HepG2 (cell line): ENCODE results near the gene CD7. TPM values are rescaled to one million over a fixed set of nuclear protein-coding genes. Genes with fewer than 3 reads are reported as not detected.

Experiments
- ATAC-seq: fragments of 200-7000 bp; cut with Tn5 transposase; 3 replicates; pipeline ENCODE4 v1.9.1; 2020; ENCODE audit warnings: mild to moderate bottlenecking, moderate library complexity
- BruUV-seq: library from RNA; stranded (reverse); fragments of 400-500 nt; replicated peaks from 2 replicates; lab custom pipeline; 2021; lab: Mats Ljungman, UMichigan
- CTCF ChIA-PET: fragments of 300-600 bp; formaldehyde crosslinking; extraction: SDS; loops from one replicate; lab custom pipeline; 2021; ENCODE audit warnings: low total read pairs, inconsistent platforms, low intra/inter-chr PET ratio; lab: Yijun Ruan, JAX
- POLR2A ChIA-PET: fragments of 350-600 bp; sonication (Branson Sonifier 250); formaldehyde crosslinking; loops from one replicate; lab custom pipeline; 2020; ENCODE audit warnings: antibody characterized with exemption, inconsistent platforms; lab: Yijun Ruan, JAX
- DNase-seq: peaks from one replicate; pipeline ENCODE4 v3.0.0-alpha.2; 2015; ENCODE audit warnings: low spot score
- FAIRE-seq: peaks from 3 replicates; lab custom pipeline; 2011; peaks lifted over from hg19 to GRCh38; lab: Jason Lieb, UNC
- H2AFZ ChIP-seq: one replicate; pipeline ENCODE4 v1.6.1; 2011; ENCODE audit warnings: low read length, inconsistent platforms
- H3K27ac ChIP-seq: fragments of 300-600 bp; 3 replicates; pipeline ENCODE4 v1.8.0; 2011; ENCODE audit warnings: mixed run types, mild to moderate bottlenecking, mixed read lengths, low read length, inconsistent platforms; ENCODE audit not compliant: insufficient read depth; ENCODE audit errors: extremely low read length
- H3K27me3 ChIP-seq, 2 experiments: fragments of 200-600 bp in 1 of 2; 2 replicates in 1 of 2; 3 replicates in 1 of 2; pipeline versions ENCODE4 v1.6.0 to v1.8.0; 2011; ENCODE audit warnings: low read length in 2 of 2, mild to moderate bottlenecking in 2 of 2, moderate library complexity in 2 of 2, inconsistent platforms in 1 of 2; ENCODE audit not compliant: insufficient read depth in 2 of 2, control insufficient read depth in 1 of 2
- H3K36me3 ChIP-seq, 2 experiments: fragments of 200-600 bp in 1 of 2; replicated peaks in 1 of 2; 2 replicates in 1 of 2; 3 replicates in 1 of 2; pipeline versions ENCODE4 v1.5.1 to v1.8.0; 2011; ENCODE audit warnings: low read length in 2 of 2, inconsistent platforms in 1 of 2; ENCODE audit not compliant: insufficient read depth in 2 of 2, control insufficient read depth in 1 of 2
- H3K4me1 ChIP-seq: 2 replicates; pipeline ENCODE4 v1.5.1; 2012; ENCODE audit warnings: low read length, inconsistent platforms; ENCODE audit not compliant: insufficient read depth
- H3K4me2 ChIP-seq: 2 replicates; pipeline ENCODE4 v1.6.0; 2011; ENCODE audit warnings: low read depth, low read length, inconsistent platforms
- H3K4me3 ChIP-seq, 3 experiments: fragments of 200-600 bp in 1 of 3; sonication (generic), shearing (Covaris generic) in 1 of 3; replicated peaks in 1 of 3; 2 replicates each; pipeline ENCODE4 v1.5.1; 2011 to 2016; ENCODE audit warnings: low read length in 3 of 3, inconsistent platforms in 2 of 3, low read depth in 2 of 3, mild to moderate bottlenecking in 2 of 3, control low read depth in 1 of 3, mixed read lengths in 1 of 3; ENCODE audit not compliant: insufficient read depth in 1 of 3
- H3K79me2 ChIP-seq: one replicate; pipeline ENCODE4 v1.6.1; 2011; ENCODE audit warnings: low read length, inconsistent platforms; ENCODE audit not compliant: insufficient read depth
- H3K9ac ChIP-seq: 2 replicates; pipeline ENCODE4 v1.6.0; 2011; ENCODE audit warnings: mild to moderate bottlenecking, low read depth, low read length, inconsistent platforms; ENCODE audit not compliant: insufficient read depth
- H3K9me3 ChIP-seq: 2 replicates; pipeline ENCODE4 v1.5.1; 2012; ENCODE audit warnings: mild to moderate bottlenecking, low read length
- H4K20me1 ChIP-seq: 2 replicates; pipeline ENCODE4 v1.6.0; 2011; ENCODE audit warnings: inconsistent platforms, mild to moderate bottlenecking, low read length, moderate library complexity; ENCODE audit not compliant: insufficient read depth
- ATF1 ChIP-seq: IDR thresholded peaks from 2 replicates; pipeline ENCODE4 v1.6.1; 2016; ENCODE audit warnings: mild to moderate bottlenecking, control low read depth
- DZIP1 ChIP-seq: sonication (generic); formaldehyde crosslinking; IDR thresholded peaks from 2 replicates; pipeline ENCODE4 v1.5.0; 2020; ENCODE audit warnings: mild to moderate bottlenecking, missing genetic modification reagents
- NR2F2 ChIP-seq: IDR thresholded peaks from 2 replicates; pipeline ENCODE4 v1.6.1; 2012; ENCODE audit warnings: low read depth, inconsistent platforms, borderline replicate concordance
- RBFOX2 ChIP-seq: fragments of 200-400 bp; formaldehyde crosslinking; IDR thresholded peaks from 2 replicates; pipeline ENCODE4 v1.6.1; 2017; ENCODE audit warnings: low read depth, mild to moderate bottlenecking, low read length
- ZC3H4 ChIP-seq: sonication (generic); formaldehyde crosslinking; IDR thresholded peaks from 2 replicates; pipeline ENCODE4 v1.4.0; 2020; ENCODE audit warnings: missing genetic modification reagents, borderline replicate concordance
- ZNF24 ChIP-seq: fragments of 450-650 bp; IDR thresholded peaks from 2 replicates; pipeline ENCODE4 v1.6.1; 2017; ENCODE audit warnings: antibody characterized with exemption, mild to moderate bottlenecking
- ZNF329 ChIP-seq: sonication (generic); formaldehyde crosslinking; IDR thresholded peaks from 2 replicates; pipeline ENCODE4 v1.9.0; 2021; ENCODE audit warnings: low read depth, mild to moderate bottlenecking, missing genetic modification reagents
- ZNF574 ChIP-seq: sonication (generic); formaldehyde crosslinking; IDR thresholded peaks from 2 replicates; pipeline ENCODE4 v1.4.0; 2020; ENCODE audit warnings: missing genetic modification reagents
- ZNF576 ChIP-seq: sonication (generic); formaldehyde crosslinking; IDR thresholded peaks from 2 replicates; pipeline ENCODE4 v1.4.0; 2020; ENCODE audit warnings: mild to moderate bottlenecking, missing genetic modification reagents
- ZNF598 ChIP-seq: sonication (generic); formaldehyde crosslinking; IDR thresholded peaks from 2 replicates; pipeline ENCODE4 v1.5.1; 2020; ENCODE audit warnings: mild to moderate bottlenecking, missing genetic modification reagents, borderline replicate concordance
- ZNF709 ChIP-seq: sonication (generic); formaldehyde crosslinking; IDR thresholded peaks from 2 replicates; pipeline ENCODE4 v1.5.0; 2020; ENCODE audit warnings: mild to moderate bottlenecking, missing genetic modification reagents
- WGBS: methylation state at CpG from one replicate; pipeline ENCODE4 v1.1.6; 2017; ENCODE audit warnings: low lambda C conversion rate; 5-methylcytosine and 5-hydroxymethylcytosine counted together
- in situ Hi-C: cut with HindIII; loops from 2 replicates; pipeline ENCODE4 v1.10.0; 2017; ENCODE audit warnings: low pct_unique_long_range_greater_than_20kb; ENCODE audit not compliant: extremely low pct_ligation_motif_present
- intact Hi-C: fragments of 100-400 bp; cut with micrococcal nuclease; formaldehyde crosslinking; loops from one replicate; pipeline ENCODE4 v1.10.0; 2022; ENCODE audit not compliant: unreplicated experiment
- polyA plus RNA-seq, 8 experiments: library from polyadenylated mRNA; depleted of rRNA in 3 of 8; stranded (reverse) in 7 of 8; unstranded in 1 of 8; fragments of >200 nt; fragmentation: Illumina TruSeq in 4 of 8; extraction: Trizol in 4 of 8; gene quantifications; 2 replicates each; pipeline versions ENCODE4 v1.2.1 to v1.2.3, GENCODE V29; 2011 to 2016; ENCODE audit warnings: low read depth in 4 of 8, missing spikeins in 1 of 8, mixed read lengths in 1 of 8; ENCODE audit not compliant: insufficient read depth in 1 of 8
- total RNA-seq, 5 experiments: library from RNA; depleted of rRNA; stranded (reverse); fragments of >200 nt; fragmentation: Illumina TruSeq; extraction: Trizol; gene quantifications; 2 replicates each; pipeline ENCODE4 v1.2.3, GENCODE V29; 2016; ENCODE audit warnings: low read depth in 1 of 5
- TF ChIP-seq, protein P1 (sequence below): sonication (generic); formaldehyde crosslinking; IDR thresholded peaks from 2 replicates; pipeline ENCODE4 v1.4.0; 2020; ENCODE audit warnings: missing genetic modification reagents
- TF ChIP-seq, protein P2 (sequence below): sonication (generic); formaldehyde crosslinking; IDR thresholded peaks from 2 replicates; pipeline ENCODE4 v1.5.0; 2020; ENCODE audit warnings: mild to moderate bottlenecking, missing genetic modification reagents, borderline replicate concordance

CD7 gene
- total and polyA plus RNA-seq, 2 of the 13 experiments (the other 11 are each of a cell fraction or from before 2014, with no cell fraction given), result 67.6 to 76.4 TPM

- POLR2A ChIA-PET, result interaction anchor here (1.1 to 4.3 kb wide), 20 partner anchors 9 to 269 kb away, joined by 3 to 119 read pairs (median 20); partner anchors contain the start of genes CD7, CENPX, CSNK1D and DCXR
- H3K4me1 ChIP-seq, result peaks cover 88% of the 10 kb centered on the region
- TF ChIP-seq DZIP1 (CRISPR knock-in tag) (no peak), ATF1 (CRISPR knock-in tag) (no peak), ZNF329 (no peak), ZNF576 (CRISPR knock-in tag) (no peak), ZNF574 (CRISPR knock-in tag) (no peak), RBFOX2 (no peak), ZNF598 (no peak), NR2F2 (no peak), ZNF24 (no peak), ZNF709 (CRISPR knock-in tag) (peak; percentile 13; the same call in 1 of the 2 replicates), ZC3H4 (peak; percentile 62)
- TF ChIP-seq, protein P1, sequence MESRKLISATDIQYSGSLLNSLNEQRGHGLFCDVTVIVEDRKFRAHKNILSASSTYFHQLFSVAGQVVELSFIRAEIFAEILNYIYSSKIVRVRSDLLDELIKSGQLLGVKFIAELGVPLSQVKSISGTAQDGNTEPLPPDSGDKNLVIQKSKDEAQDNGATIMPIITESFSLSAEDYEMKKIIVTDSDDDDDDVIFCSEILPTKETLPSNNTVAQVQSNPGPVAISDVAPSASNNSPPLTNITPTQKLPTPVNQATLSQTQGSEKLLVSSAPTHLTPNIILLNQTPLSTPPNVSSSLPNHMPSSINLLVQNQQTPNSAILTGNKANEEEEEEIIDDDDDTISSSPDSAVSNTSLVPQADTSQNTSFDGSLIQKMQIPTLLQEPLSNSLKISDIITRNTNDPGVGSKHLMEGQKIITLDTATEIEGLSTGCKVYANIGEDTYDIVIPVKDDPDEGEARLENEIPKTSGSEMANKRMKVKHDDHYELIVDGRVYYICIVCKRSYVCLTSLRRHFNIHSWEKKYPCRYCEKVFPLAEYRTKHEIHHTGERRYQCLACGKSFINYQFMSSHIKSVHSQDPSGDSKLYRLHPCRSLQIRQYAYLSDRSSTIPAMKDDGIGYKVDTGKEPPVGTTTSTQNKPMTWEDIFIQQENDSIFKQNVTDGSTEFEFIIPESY (CRISPR knock-in tag), result peak; percentile 94
- TF ChIP-seq, protein P2, sequence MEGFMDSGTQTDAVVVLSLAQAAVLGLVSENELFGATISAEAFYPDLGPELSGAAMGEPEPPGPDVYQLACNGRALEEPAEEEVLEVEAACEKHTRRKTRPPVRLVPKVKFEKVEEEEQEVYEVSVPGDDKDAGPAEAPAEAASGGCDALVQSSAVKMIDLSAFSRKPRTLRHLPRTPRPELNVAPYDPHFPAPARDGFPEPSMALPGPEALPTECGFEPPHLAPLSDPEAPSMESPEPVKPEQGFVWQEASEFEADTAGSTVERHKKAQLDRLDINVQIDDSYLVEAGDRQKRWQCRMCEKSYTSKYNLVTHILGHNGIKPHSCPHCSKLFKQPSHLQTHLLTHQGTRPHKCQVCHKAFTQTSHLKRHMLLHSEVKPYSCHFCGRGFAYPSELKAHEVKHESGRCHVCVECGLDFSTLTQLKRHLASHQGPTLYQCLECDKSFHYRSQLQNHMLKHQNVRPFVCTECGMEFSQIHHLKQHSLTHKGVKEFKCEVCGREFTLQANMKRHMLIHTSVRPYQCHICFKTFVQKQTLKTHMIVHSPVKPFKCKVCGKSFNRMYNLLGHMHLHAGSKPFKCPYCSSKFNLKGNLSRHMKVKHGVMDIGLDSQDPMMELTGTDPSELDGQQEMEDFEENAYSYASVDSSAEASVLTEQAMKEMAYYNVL (CRISPR knock-in tag), result 0 out of 2 replicates have a peak, but pooled peaks have one; percentile 17
Observed at GRCh38 chr17:82291582-82292250, 25.7 kb downstream of the CD7 start.

More at GRCh38 chr17:82291582-82292250, 25.7 kb downstream of the CD7 start:
- ATAC-seq, result no peak
- Histone ChIP-seq H3K4me2 (peak overlapping the region; percentile 73), H3K79me2 (peaks cover 5% of the 10 kb centered on the region), H3K27ac (peak overlapping the region; percentile 93), H3K36me3 (no peaks in the 10 kb centered on the region), H2AFZ (no peak overlapping the region), H3K27me3 (no peaks in the 10 kb centered on the region; a peak in 1 of 5 replicates), H4K20me1 (no peaks in the 10 kb centered on the region), H3K4me3 (peak overlapping the region; percentile 70 to 87 (median 80)), H3K9me3 (no peaks in the 10 kb centered on the region), H3K9ac (peak overlapping the region; percentile 97)
- no TSS peak for BruUV-seq
- 84% methylated on average over 19 of the region's 19 CpGs for WGBS
- in situ Hi-C loops, result no loop called here
- CTCF ChIA-PET, result no interaction called here
- intact Hi-C loops, result loop anchor here (2.0 kb wide), 1 partner anchor 25 kb away; no protein-coding TSS in a partner anchor
- DNase-seq, result no peak
- FAIRE-seq, result no peak
